Omental fat pad (tissue), 4 donors: ENCODE measurements around the gene AMACR. TPM values are rescaled to one million over a fixed set of nuclear protein-coding genes. Genes with fewer than 3 reads are reported as not detected.

Source experiments
- ATAC-seq: fragments of 150-250 bp; one replicate; pipeline ENCODE4 v1.9.1; 2016; ENCODE audit warnings: mild to moderate bottlenecking, moderate library complexity; ENCODE audit not compliant: low FRiP score
- DNase-seq: peaks from one replicate; pipeline ENCODE4 v3.0.0-alpha.2; 2019; ENCODE audit warnings: low spot score
- small RNA-seq: library from RNA; depleted of rRNA; stranded (forward); fragments of <200 nt; gene quantifications from one replicate; pipeline ENCODE3, GENCODE V24; 2016
- total RNA-seq, 4 donors: library from RNA; depleted of rRNA; stranded (reverse); fragments of >200 nt; gene quantifications; one replicate each; pipeline ENCODE4 v1.1.0, GENCODE V29; 2016
- TF ChIP-seq, protein P1 (sequence below), 3 donors: fragments of 450-650 bp; IDR thresholded peaks; one replicate each; pipeline ENCODE4 v1.5.1; 2016 to 2017; ENCODE audit warnings: antibody characterized with exemption in 3 of 3, mild to moderate bottlenecking in 3 of 3, moderate library complexity in 2 of 3

The AMACR gene
- total RNA-seq, 4 donors from 2014 or later = 3.5 to 12.8 (median 6.1) TPM

DNA sequence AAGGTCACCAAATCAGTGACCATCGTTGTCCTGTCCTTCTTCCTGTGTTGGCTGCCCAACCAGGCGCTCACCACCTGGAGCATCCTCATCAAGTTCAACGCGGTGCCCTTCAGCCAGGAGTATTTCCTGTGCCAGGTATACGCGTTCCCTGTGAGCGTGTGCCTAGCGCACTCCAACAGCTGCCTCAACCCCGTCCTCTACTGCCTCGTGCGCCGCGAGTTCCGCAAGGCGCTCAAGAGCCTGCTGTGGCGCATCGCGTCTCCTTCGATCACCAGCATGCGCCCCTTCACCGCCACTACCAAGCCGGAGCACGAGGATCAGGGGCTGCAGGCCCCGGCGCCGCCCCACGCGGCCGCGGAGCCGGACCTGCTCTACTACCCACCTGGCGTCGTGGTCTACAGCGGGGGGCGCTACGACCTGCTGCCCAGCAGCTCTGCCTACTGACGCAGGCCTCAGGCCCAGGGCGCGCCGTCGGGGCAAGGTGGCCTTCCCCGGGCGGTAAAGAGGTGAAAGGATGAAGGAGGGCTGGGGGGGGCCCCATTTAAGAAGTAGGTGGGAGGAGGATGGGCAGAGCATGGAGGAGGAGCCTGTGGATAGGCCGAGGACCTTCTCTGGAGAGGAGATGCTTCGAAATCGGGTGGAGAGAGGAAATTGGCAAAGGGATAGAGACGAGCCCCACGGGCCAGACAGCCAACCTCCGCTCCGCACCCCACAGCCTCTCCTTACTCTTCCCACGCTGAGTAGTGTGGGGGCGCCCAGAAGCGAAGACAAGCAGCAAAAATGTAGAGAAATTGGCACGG lies 69.9 kb downstream of the AMACR start:
- DNase-seq (no peak), ATAC-seq (no peak)

DNA sequence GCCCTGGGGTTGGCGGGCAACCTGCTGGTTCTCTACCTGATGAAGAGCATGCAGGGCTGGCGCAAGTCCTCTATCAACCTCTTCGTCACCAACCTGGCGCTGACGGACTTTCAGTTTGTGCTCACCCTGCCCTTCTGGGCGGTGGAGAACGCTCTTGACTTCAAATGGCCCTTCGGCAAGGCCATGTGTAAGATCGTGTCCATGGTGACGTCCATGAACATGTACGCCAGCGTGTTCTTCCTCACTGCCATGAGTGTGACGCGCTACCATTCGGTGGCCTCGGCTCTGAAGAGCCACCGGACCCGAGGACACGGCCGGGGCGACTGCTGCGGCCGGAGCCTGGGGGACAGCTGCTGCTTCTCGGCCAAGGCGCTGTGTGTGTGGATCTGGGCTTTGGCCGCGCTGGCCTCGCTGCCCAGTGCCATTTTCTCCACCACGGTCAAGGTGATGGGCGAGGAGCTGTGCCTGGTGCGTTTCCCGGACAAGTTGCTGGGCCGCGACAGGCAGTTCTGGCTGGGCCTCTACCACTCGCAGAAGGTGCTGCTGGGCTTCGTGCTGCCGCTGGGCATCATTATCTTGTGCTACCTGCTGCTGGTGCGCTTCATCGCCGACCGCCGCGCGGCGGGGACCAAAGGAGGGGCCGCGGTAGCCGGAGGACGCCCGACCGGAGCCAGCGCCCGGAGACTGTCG lies 70.7 kb downstream of the AMACR start:
- TF ChIP-seq, protein P1, sequence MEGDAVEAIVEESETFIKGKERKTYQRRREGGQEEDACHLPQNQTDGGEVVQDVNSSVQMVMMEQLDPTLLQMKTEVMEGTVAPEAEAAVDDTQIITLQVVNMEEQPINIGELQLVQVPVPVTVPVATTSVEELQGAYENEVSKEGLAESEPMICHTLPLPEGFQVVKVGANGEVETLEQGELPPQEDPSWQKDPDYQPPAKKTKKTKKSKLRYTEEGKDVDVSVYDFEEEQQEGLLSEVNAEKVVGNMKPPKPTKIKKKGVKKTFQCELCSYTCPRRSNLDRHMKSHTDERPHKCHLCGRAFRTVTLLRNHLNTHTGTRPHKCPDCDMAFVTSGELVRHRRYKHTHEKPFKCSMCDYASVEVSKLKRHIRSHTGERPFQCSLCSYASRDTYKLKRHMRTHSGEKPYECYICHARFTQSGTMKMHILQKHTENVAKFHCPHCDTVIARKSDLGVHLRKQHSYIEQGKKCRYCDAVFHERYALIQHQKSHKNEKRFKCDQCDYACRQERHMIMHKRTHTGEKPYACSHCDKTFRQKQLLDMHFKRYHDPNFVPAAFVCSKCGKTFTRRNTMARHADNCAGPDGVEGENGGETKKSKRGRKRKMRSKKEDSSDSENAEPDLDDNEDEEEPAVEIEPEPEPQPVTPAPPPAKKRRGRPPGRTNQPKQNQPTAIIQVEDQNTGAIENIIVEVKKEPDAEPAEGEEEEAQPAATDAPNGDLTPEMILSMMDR (IDR thresholded peaks at IDR 0.05) = no peak
- ATAC-seq (no peak), DNase-seq (no peak)

More for the DNA sequence above, 69.9 kb downstream of the AMACR start:
- TF ChIP-seq, protein P1 (IDR thresholded peaks at IDR 0.05) = no peak

DNA sequence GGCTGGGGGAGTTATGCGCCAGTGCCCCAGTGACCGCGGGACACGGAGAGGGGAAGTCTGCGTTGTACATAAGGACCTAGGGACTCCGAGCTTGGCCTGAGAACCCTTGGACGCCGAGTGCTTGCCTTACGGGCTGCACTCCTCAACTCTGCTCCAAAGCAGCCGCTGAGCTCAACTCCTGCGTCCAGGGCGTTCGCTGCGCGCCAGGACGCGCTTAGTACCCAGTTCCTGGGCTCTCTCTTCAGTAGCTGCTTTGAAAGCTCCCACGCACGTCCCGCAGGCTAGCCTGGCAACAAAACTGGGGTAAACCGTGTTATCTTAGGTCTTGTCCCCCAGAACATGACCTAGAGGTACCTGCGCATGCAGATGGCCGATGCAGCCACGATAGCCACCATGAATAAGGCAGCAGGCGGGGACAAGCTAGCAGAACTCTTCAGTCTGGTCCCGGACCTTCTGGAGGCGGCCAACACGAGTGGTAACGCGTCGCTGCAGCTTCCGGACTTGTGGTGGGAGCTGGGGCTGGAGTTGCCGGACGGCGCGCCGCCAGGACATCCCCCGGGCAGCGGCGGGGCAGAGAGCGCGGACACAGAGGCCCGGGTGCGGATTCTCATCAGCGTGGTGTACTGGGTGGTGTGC lies 71.4 kb downstream of the AMACR start, which contains the start of gene RXFP3:
RXFP3 (plus strand) TSS at position 6 of the 636 bp plus-strand sequence; CDS start at position 361, 355 bp downstream.
- DNase-seq (no peak), ATAC-seq (no peak)
- TF ChIP-seq, protein P1 (IDR thresholded peaks at IDR 0.05) = no peak

Small RNA genes within 50 kb of the gene (small RNA-seq; reads per million reads assigned to genes)
- gene AC139783.1 = not detected

Other genes with a start within 250 kb of the AMACR start
- 10 to 100 TPM; 17.5 to 42.9 (median 24.0) TPM for gene ADAMTS12, start 116.1 kb downstream of the AMACR start, total RNA-seq
- gene RXFP3, start 71.7 kb downstream of the AMACR start, total RNA-seq = not detected
- under 1 TPM in 1 of 4 donors, not detected in 3; 0.19 TPM for gene SLC45A2, start 23.4 kb downstream of the AMACR start, total RNA-seq
- 1 to 10 TPM; 2.0 to 8.2 (median 3.1) TPM for gene C1QTNF3, start 35.2 kb upstream of the AMACR start, total RNA-seq